Ovary (tissue), 9 donors: Measurements from ENCODE around the gene RNF114. TPM values are rescaled to one million over a fixed set of nuclear protein-coding genes. Genes with fewer than 3 reads are reported as not detected.

Experiments used
- DNase-seq, 5 donors: peaks; one replicate each; pipeline ENCODE4 v3.0.0-alpha.2; 2019 to 2020
- H3K27ac ChIP-seq, 2 donors: fragments of 200-600 bp; one replicate each; pipeline versions ENCODE4 v1.5.1 to v1.8.0; 2019 to 2022
- H3K27me3 ChIP-seq: fragments of 200-600 bp; one replicate; pipeline ENCODE4 v1.8.0; 2022
- H3K36me3 ChIP-seq: fragments of 200-600 bp; sonication (generic); one replicate; pipeline ENCODE4 v1.5.1; 2019
- H3K4me1 ChIP-seq: one replicate; pipeline ENCODE4 v1.8.1; 2013; ENCODE audit warnings: mild to moderate bottlenecking, moderate library complexity; ENCODE audit not compliant: insufficient read depth
- H3K4me3 ChIP-seq: fragments of 200-600 bp; sonication (generic); one replicate; pipeline ENCODE4 v1.5.1; 2017
- H3K9me3 ChIP-seq, 2 donors: fragments of 200-600 bp in 1 of 2; sonication (generic) in 1 of 2; one replicate each; pipeline versions ENCODE4 v1.5.1 to v1.8.1; 2013 to 2019; ENCODE audit warnings: mild to moderate bottlenecking in 1 of 2, moderate library complexity in 1 of 2
- EP300 ChIP-seq: sonication (generic); formaldehyde crosslinking; IDR thresholded peaks from one replicate; pipeline ENCODE4 v1.6.1; 2017; ENCODE audit warnings: antibody characterized with exemption
- POLR2A ChIP-seq: fragments of 450-650 bp; IDR thresholded peaks from one replicate; pipeline ENCODE4 v1.6.1; 2017; ENCODE audit warnings: antibody characterized with exemption, mild to moderate bottlenecking, moderate library complexity
- WGBS, 3 donors: extraction: QIAGEN DNeasy Blood & Tissue Kit in 1 of 3; methylation state at CpG; one replicate each; pipeline versions ENCODE4 v1.1.5 to v1.1.7; 2013 to 2017; 5-methylcytosine and 5-hydroxymethylcytosine counted together
- intact Hi-C, 4 donors: fragments of 100-400 bp; cut with DNase I; formaldehyde crosslinking; loops; one replicate each; pipeline versions ENCODE4 v1.11.0 to v1.15.1; 2022 to 2023
- polyA plus RNA-seq, 2 donors: library from polyadenylated mRNA; stranded (reverse); fragments of 200-250 nt in 1 of 2; fragments of 350-450 nt in 1 of 2; fragmentation: Illumina TruSeq in 1 of 2; extraction: RNeasy Lipid Tissue Mini Kit (QIAGEN cat#74804) in 1 of 2; gene quantifications; one replicate each; pipeline ENCODE4 v1.2.3, GENCODE V29; 2013 to 2014
- total RNA-seq, 7 donors: library from RNA; depleted of rRNA in 2 of 7; stranded (reverse); fragments of >200 nt in 2 of 7; fragmentation: NEBNext Ultra II Directional in 3 of 7; extraction: Animal tissue kit (Norgen Biotek cat#: 25700) in 3 of 7; gene quantifications; one replicate each; pipeline versions ENCODE4 v1.1.0 to v1.2.4, GENCODE V29; 2016 to 2023
- TF ChIP-seq, protein P1 (sequence below), 3 donors: fragments of 450-650 bp in 2 of 3; fragments of 200-600 bp in 1 of 3; IDR thresholded peaks; one replicate each; pipeline versions ENCODE4 v1.5.1 to v1.8.0; 2016 to 2022; ENCODE audit warnings: antibody characterized with exemption in 3 of 3, mild to moderate bottlenecking in 1 of 3
- donor health status: DM: no; HTN: no; CAD: no; lungs with moderate emphysema.
- donor health status: DM: no; HTN: no; CAD: no.
- donor health status: Bipolar disorder and iron deficiency.
- donor health status: DM: yes; HTN: yes; CAD: no.
- donor health status: DM: no; HTN: no; CAD: no.
- donor health status: DM: yes; HTN: yes; CAD: no.

RNF114 gene
- total and polyA plus RNA-seq, 9 donors: 44.2 to 186 (median 65.2) TPM

DNA sequence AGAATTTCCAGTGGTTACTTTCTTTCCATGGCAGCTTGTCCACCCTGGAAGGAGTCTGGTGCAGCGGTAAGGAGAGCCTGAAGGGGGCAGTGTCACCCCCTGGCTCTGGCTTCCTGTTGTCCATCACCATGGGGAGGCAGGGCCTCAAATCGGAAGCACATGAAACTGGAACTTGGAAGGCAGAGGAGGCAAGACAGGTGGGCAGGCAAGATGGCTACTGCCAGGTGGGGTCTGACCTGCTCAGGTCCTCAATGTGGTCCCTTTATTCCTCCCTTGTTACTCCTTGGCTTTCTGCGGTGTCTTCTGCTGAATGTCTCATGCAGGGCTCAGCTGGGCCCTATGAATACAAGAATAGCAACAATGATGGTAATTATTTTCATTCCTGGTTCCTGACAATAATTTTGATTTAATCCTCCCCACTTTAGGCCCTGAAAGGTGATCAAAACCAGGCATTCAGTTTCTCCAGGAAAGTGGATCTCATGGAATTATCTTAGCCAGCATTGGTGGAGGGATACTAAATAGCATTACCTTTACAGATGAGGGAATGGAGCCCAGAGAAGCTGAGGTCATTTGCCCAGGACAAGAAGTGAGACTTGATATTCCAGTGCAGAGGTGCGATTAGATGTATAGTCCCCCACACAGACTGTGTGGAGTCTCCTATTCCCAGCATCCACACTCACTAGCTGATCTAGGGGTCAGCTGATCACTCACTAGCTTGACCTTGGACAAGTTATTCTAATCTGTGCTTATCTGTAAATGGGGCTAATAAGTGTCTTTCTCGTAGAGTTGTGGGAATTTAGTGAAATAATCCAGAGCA, 29.0 kb downstream of the RNF114 start:
- 49 to 76% (median 70%) methylated on average over 5 of the region's 5 CpGs for WGBS, 3 donors
- DNase-seq: no peak
- TF ChIP-seq, protein P1, sequence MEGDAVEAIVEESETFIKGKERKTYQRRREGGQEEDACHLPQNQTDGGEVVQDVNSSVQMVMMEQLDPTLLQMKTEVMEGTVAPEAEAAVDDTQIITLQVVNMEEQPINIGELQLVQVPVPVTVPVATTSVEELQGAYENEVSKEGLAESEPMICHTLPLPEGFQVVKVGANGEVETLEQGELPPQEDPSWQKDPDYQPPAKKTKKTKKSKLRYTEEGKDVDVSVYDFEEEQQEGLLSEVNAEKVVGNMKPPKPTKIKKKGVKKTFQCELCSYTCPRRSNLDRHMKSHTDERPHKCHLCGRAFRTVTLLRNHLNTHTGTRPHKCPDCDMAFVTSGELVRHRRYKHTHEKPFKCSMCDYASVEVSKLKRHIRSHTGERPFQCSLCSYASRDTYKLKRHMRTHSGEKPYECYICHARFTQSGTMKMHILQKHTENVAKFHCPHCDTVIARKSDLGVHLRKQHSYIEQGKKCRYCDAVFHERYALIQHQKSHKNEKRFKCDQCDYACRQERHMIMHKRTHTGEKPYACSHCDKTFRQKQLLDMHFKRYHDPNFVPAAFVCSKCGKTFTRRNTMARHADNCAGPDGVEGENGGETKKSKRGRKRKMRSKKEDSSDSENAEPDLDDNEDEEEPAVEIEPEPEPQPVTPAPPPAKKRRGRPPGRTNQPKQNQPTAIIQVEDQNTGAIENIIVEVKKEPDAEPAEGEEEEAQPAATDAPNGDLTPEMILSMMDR (IDR thresholded peaks at IDR 0.05): no peak
- TF ChIP-seq EP300 (no peak), POLR2A (no peak)
- Histone ChIP-seq H3K4me3 (no peak overlapping the region), H3K4me1 (no peaks in the 10 kb centered on the region), H3K36me3 (no peaks in the 10 kb centered on the region), H3K27ac (no peak overlapping the region), H3K27me3 (no peaks in the 10 kb centered on the region), H3K9me3 (no peaks in the 10 kb centered on the region)
- intact Hi-C loops: no loop called here

DNA sequence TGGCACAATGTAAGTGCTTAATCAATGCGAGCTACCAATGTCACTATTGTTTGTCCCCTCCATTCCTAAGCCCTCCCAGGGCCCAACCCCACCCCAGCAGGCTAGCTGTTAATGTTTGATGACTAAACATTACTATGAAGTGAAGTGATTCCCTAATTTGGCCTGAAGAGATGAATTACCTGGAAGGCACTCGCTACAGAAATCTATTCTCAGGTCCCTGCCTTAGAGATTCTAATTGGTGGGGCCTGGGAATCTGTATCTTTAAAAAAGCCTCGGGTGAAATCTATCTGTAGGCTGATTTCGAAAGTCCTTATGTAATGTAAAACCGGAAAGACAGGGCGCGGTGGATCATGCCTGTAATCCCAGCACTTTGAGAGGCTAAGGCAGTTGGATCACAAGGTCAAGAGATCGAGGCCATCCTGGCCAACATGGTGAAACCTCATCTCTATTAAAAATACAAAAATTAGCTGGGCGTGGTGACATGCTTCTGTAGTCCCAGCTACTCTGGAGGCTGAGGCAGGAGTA, 29.6 kb downstream of the RNF114 start:
- intact Hi-C loops: no loop called here
- TF ChIP-seq, protein P1 (IDR thresholded peaks at IDR 0.05): no peak
- TF ChIP-seq EP300 (no peak), POLR2A (no peak)
- H3K4me1 ChIP-seq: no peaks in the 10 kb centered on the region
- H3K36me3 ChIP-seq: no peaks in the 10 kb centered on the region
- H3K4me3 ChIP-seq: no peak overlapping the region
- no peak for DNase-seq
- no peaks in the 10 kb centered on the region for H3K27me3 ChIP-seq
- no peak overlapping the region for H3K27ac ChIP-seq
- 82 to 86% (median 85%) methylated on average over 9 of the region's 9 CpGs for WGBS, 3 donors
- no peaks in the 10 kb centered on the region for H3K9me3 ChIP-seq

DNA sequence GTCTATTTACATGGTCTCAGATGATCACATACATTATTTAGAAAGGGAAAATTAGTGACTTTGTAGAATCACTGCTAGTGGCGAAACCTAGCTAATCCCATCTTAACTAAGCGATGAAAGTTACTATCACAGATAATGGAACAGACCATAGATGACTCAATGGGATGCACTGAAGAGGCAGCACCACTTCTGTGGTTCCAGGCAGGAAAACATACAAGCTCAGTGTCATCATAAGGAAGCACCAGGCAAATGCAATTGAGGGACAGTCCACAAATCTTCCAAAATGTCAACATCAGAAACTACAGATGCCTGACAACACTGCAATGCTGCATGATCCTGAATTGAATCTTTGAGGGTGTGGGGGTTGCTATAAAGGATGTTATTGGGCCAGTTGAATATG, 30.7 kb downstream of the RNF114 start:
- no peak overlapping the region for H3K4me3 ChIP-seq
- TF ChIP-seq POLR2A: no peak
- no peak for TF ChIP-seq EP300
- TF ChIP-seq, protein P1 (IDR thresholded peaks at IDR 0.05): no peak
- H3K4me1 ChIP-seq: no peaks in the 10 kb centered on the region
- no peaks in the 10 kb centered on the region for H3K36me3 ChIP-seq
- H3K9me3 ChIP-seq: no peaks in the 10 kb centered on the region
- WGBS, 3 donors: 95 to 96% (median 96%) methylated on average over 2 of the region's 2 CpGs
- H3K27me3 ChIP-seq: no peaks in the 10 kb centered on the region
- no peak overlapping the region for H3K27ac ChIP-seq
- intact Hi-C loops: no loop called here
- no peak for DNase-seq

DNA sequence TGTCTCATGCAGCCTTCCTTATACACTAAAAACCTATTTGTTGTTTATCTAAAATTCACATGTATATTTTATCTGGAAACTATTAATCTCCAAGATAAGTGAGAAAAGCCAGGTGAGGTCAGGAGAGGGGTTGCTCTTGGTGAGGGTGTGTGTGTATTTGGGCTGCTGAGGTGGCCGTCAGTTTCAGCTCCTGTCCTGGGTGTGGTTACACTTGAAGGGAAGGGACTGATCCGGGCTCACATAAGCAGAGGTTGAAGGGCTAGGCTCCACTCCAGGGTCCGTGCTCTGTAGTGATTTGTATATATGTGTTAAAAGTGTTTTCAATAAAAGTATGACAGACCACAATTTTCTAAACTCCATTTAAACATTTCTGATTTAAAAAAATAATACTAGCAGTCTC, 33.0 kb downstream of the RNF114 start:
- no peak for DNase-seq
- Histone ChIP-seq H3K4me3 (no peak overlapping the region), H3K27ac (no peak overlapping the region), H3K9me3 (no peaks in the 10 kb centered on the region), H3K27me3 (no peaks in the 10 kb centered on the region), H3K4me1 (no peaks in the 10 kb centered on the region), H3K36me3 (no peaks in the 10 kb centered on the region)
- TF ChIP-seq POLR2A (no peak), EP300 (no peak)
- TF ChIP-seq, protein P1 (IDR thresholded peaks at IDR 0.05): no peak
- intact Hi-C loops: no loop called here
- WGBS, 3 donors: 39 to 70% (median 41%) methylated on average over 3 of the region's 3 CpGs
